Smooth muscle cell of bladder (primary cell): Measurements from ENCODE around the gene RALY. TPM values are rescaled to one million over a fixed set of nuclear protein-coding genes. Genes with fewer than 3 reads are reported as not detected.

ENCODE experiments used
- total RNA-seq: library from RNA; depleted of rRNA; stranded (reverse); fragments of >200 nt; gene quantifications from 2 replicates; pipeline ENCODE4 v1.2.3, GENCODE V29; 2014

RALY gene
- 48.7 and 52.6 TPM in 2 replicates for total RNA-seq

GRCh38 chr20:33993576-33994221 lies at the start of gene RALY:
TSS of gene RALY (plus strand) at chr20:33993911. CDS start at chr20:34072075, 78,164 bp downstream.

GRCh38 chr20:34111702-34112599 lies 118.2 kb downstream of the RALY start, which contains the start of gene EIF2S2:
TSS of gene EIF2S2 (minus strand) at chr20:34112243. CDS start at chr20:34112110, 133 bp downstream.

Other genes starting within 250 kb of the RALY start
- gene CHMP4B, start 182.6 kb upstream of the RALY start, total RNA-seq = 28.4 and 51.2 TPM in 2 replicates
- gene EIF2S2, start 118.3 kb downstream of the RALY start, total RNA-seq = 108 and 134 TPM in 2 replicates
- not detected in 2 replicates for gene ASIP, start 247.5 kb downstream of the RALY start, total RNA-seq